HG02970 (cell line): ENCODE measurements around the gene C12orf42.
"Not testable (repeated sequence)": the region's sequence is repeated elsewhere in the genome, so short reads cannot be mapped to it uniquely, and the experiment has no call there.

ENCODE experiments used
- ATAC-seq: cut with Tn5 transposase; IDR thresholded peaks from one replicate; pipeline ENCODE4 v1.9.1; 2021; ENCODE audit warnings: mild to moderate bottlenecking, moderate library complexity, moderate number of reproducible peaks; ENCODE audit not compliant: unreplicated experiment, low FRiP score

C12orf42 gene

DNA sequence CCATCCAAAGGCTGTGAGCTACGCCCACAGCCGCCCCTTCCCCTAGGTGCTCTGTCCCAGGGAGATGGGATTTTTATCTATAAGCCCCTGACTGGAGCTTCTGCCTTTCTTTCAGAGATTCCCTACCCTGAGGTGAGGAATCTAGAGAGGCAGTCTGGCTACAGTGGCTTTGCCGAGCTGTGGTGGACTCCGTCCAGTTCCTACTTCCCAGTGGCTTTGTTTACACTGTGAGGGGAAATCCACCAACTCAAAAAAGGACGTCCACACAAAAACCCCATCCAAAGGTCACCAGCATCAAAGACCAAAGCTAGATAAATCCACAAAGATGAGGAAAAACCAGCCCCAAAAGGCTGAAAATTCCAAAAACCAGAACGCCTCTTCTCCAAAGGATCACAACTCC is 70.1 kb downstream of the C12orf42 start:
- not testable (repeated sequence) for ATAC-seq

DNA sequence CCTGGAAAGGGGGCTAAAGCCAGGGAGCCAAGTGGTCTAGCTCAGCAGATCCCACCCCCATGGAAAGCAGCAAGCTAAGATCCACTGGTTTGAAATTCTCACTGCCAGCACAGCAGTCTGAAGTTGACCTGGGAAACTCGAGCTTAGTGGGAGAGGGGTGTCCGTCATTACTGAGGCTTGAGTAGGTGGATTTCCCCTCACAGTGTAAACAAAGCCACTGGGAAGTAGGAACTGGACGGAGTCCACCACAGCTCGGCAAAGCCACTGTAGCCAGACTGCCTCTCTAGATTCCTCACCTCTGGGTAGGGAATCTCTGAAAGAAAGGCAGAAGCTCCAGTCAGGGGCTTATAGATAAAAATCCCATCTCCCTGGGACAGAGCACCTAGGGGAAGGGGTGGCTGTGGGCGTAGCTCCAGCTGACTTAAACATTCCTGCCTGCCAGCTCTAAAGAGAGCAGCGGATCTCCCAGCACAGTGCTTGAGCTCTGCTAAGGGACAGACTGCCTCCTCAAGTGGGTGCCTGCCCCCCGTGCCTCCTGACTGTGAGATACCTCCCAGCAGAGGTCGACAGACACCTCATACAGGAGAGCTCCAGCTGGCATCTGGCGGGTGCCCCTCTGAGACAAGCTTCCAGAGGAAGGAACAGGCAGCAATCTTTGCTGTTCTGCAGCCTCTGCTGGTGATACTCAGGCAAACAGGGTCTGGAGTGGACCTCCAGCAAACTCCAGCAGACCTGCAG is 70.8 kb downstream of the C12orf42 start:
- not testable (repeated sequence) for ATAC-seq

DNA sequence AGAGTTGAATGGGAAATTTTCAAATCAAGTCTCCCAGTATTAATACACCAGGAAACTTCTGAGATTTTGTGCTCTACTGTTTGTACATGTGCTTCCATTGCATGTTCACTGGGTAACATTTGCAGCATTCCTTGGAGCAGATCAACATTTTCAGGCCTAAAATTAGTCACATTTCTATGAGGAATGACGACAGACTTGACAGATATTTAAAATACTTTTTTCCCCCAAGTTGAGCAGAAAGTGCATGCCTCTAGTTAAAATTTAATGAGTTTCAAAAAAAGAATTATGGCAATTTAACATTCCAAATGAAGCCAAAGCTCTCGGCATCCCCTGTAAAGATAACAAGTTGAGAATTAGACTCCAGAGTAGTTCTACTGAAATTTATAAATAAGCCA is 72.3 kb downstream of the C12orf42 start:
- no peak for ATAC-seq

DNA sequence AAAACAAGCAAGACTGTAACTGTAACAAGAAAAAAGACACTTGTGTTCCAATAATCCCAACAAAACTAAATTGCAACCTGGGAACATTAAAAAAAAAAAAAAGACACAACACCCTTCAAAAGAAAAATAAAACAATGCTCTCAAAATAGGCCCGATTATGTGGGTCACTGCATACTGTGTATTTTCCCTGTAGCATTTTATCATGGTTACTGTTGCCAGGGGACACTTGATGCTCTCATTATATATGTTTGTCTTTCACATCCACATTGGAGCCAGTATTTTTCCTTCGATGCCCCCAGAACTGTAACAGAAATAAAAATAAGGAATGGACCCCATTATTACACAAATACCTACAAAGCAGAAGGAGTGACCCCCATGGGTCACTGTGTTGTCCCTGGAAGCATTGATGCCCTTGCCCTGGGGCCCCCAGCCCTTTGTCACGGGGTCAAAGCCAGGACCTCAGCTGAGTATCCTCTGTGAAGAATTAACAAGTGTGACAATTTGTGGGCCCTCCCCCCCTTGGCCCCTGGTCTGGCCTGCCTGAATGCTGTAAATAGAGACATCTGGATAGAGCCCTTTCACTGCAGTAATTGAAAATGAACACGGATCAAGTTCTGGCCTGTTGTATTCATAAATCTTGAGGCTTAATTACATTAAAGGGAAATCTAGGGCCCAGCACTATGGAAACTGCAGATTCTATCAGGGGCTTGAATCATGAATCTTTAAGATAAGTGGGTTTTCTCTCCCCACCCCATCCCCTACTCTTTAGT is 72.8 kb downstream of the C12orf42 start:
- no peak for ATAC-seq

DNA sequence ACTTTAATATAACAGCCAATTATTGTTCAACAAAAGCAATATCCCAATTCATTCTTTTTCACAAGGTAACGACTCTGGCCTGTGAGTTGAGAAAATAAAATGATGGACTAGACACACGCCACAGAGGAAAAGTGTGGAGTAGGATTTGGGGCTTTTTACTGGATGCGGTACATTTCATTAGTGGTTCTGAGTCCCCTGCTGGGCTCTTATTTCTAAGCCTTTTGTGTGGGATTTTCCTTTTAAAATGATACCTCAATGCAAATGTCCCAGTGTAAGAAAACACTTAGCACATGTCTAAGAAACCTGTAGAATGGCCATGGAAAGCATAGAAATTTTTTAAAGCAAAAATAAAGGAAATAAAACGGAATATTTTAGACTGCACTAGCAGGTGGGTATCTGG is 73.4 kb downstream of the C12orf42 start:
- no peak for ATAC-seq

DNA sequence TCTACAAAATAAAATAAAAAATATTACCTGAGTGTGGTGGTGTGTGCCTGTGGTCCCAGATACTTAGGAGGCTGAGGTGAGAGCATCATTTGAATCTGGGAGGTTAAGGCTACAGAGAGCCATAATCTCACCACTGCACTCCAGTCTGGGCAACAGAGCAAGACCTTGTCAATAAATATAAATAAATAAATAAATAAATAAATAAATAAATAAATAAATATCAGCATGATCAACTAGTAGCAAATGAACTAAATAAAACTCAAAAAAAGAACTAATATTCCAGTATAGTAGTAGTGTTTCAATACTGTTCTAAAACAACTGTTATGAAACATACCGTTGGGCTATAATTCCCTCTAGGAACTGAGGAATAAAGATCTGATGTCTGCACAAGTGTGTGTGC is 74.4 kb downstream of the C12orf42 start:
- no peak for ATAC-seq

DNA sequence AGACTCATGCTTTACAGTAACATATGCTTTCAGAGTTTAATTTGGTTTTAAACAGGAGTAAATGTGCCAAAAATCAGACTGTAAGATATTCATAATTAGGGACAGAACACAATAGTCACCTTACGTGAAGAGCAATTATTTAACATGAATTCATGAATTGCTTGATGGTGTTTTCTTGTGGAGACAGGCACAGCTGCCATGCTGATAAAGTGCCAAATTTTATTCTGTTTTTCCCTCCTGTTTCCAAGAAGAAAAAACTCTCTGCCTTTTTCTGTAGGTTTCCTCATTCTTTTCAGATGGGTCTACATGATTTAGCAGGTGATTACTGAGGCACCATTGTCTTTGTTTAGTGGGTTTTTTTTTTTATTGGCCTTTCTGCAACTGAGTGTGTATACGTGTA is 80.1 kb downstream of the C12orf42 start:
- ATAC-seq: no peak

DNA sequence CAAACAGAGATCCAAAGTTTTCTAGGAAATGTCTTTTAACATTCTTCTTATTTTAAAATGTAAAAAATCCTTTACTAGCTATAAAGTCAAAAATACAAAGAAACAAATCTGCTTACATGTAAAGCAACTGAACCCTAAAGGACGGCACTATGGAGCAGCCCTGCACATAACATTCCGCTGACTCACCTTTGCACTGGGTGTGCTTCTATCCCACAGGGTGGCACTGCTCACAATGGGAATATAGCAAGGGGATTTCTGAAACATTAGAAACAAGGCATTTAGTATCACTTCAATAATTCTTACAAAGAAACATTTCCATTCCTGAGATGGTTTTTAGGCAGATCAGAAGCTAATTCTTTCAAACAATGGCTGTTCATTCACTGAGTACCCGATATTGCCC is 94.3 kb downstream of the C12orf42 start:
- ATAC-seq: no peak

DNA sequence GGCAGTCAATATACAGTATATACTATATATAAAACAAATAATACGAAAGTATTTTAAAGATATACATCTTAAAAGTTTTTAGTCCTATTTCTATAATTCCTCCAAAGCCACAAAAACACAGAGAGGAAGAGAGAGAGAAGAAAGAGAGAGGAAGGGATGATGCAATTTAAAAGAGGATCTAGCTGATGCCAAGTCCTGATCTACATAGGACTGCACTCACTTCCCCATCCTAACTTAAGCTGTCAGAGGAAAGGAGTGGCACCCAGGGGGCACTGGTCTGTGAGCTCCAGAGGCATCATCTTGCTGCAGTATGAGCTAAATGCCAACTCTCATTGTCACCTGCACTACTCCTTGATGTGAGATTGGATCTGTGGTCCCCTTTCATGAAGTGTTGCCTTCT is 95.8 kb downstream of the C12orf42 start:
- ATAC-seq: no peak

DNA sequence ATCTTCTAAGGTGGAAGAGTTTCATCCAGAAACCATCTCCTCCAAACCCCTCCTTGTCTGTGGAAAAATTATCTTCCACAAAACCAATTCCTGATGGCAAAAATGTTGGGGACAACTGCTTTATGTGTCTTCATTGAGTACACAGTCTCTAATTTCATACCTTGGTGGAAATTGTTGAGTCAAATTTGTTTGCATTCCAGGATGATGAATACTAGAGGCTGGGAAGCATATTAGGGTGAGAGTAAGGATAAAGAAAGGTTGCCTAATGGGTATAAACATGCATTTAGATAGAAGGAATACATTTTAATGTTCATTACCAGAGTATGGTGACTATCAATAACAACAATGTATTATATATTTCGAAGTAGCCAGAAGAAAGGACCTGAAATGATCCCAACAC is 98.2 kb downstream of the C12orf42 start:
- ATAC-seq: no peak

DNA sequence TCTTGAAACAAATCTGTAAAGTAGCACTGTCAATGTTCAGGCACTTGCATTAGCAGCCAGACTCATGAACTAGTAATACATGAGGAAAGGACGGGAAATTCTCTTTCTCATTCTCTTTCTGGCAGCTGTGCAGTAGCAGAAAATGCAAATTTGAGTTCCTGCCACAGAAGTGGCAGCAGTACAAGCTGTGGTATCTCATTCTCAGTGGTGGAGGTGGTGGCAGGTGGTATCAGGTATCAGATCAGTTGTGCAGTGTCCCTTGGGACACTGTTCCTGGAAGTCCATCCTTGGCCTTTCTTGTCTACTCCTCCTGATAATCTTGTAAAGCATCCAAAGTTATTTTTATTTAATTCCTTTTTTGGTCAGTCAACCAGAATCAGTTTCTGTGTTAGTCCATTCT is 103.0 kb downstream of the C12orf42 start:
- ATAC-seq: no peak

DNA sequence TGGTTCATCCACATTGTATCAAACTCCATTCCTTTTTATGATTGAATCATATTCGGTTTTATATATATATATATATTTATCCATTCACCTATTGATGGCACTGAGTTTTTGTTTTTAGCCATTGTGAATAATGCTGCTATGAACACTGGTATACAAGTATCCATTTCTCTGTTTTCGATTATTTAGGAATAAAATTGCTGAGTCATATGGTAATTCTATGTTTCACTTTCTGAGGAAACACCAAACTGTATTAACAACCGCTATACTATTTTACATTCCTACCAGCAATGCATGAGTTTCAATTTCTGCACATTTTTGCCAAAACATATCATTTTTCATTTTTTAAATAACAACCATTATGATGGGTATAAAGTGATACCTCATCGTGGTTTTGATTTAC is 104.7 kb downstream of the C12orf42 start:
- ATAC-seq: no peak

DNA sequence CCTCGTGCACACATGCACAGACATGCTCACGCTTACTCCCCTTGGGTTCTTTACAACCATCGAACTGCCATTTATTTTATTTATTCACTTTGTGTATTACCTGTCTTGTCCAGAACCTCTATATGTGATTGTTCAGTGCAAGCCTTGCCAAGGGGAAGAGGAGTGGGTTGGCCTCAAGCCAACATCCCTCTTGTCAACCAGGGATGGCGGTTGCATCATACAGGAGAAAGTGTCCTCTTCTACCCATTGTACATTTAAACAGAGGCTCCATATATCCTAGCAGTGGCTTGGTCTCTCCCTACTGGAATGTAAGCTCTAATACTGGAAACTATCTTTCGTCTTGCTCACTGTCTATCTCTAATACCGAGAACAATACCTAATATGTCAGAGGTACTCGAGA is 108.4 kb downstream of the C12orf42 start:
- no peak for ATAC-seq

DNA sequence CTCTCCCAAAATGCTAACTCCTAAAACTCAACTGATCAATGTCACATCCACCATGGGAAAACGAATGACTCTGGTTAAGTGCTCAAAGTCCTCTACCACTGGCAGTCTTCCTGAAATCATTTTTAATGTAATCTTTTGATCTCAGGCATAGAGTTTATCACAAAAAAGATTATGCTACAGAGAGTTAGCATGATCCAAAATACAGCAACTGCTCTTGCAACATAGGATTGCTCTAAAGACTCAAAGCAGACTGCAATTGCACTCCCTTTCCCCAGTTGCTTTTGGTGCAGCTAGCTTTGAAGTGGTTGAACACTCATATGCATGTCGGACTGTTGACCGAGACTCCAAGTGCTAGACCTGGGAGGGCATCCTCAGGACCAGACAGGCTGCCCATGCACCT is 109.3 kb downstream of the C12orf42 start:
- ATAC-seq: no peak

DNA sequence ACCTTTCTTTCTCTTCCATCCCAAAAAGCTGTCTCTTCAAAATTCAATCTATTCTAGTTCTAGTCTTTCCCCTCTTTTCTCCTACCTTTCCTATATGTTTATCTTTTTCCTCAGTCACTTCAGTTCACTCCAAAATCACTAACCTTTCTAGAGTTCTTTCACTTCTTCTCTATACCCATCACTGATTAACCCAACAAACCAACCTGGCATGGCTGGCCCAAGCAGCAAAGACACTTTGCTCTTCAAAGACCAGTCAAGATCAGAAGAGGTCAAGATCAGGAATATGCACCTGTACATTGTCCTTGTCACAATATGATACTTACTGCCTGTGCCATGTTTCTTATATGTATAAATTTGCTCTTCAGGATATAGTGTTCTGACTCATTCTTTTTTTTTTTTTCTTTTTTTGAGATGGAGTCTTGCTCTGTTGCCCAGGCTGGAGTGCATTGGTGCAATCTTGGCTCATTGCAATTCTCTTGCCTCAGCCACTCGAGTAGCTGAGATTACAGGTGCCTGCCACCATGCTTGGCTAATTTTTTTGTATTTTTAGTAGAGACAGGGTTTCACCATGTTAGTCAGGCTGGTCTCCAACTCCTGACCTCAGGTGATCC is 112.9 kb downstream of the C12orf42 start:
- no peak for ATAC-seq

DNA sequence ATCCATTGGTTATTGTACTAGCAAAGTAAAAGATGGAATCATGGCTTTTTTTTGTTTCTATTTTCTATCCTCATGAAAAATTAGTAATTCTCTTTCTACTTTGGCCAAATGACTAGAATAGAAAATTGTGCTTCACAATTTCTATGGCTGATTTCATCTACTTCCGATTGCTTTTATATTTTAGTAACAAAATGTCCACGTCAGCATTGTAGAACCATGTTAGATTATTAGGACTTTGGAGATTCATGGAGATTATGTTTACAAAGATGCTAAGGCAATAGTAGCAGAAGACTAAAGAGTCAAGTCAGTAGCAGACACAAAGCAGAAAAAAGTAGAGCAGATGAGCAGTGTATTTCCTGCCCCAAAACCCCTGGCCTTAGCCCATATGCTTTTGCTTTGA is 113.6 kb downstream of the C12orf42 start:
- ATAC-seq: no peak

DNA sequence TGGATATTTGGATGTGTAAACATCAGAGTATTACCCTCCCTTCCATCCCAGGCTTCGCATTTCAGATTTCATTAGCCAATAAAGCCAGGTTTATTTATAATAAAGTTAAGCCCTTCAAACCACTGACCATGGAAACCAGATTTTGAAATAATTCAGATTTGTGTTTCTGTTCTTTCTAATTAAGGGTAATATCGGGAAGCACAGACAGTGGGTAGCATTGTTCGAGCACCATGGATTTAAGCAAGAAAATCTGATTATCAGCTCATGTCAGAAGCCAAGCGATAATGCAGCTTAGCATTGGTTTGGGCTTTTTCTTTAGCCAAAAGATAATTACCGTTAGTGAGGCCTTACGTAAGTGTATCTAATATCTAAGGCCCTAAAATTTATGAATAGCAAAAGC is 116.1 kb downstream of the C12orf42 start:
- no peak for ATAC-seq

DNA sequence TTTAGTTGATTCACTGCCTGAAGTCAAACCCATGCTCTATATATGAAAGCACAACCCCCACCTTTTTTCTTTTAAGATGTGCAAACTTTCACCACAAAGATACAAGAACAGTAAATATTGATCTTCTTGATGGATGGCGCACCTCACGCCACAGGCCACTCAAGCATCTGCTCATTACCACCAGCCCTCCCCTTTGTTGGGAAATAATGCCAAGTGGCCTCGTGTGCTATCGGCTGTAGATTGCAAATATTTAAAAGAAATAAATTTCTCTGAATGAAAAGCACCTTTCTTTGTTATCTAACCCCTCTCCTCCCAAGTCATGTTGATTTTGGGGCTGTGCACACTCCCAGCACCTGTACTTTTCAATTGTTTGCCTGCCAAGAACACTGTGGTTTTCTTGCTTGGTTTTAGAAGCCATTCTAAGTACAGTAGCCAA is 122.7 kb downstream of the C12orf42 start:
- no peak for ATAC-seq

DNA sequence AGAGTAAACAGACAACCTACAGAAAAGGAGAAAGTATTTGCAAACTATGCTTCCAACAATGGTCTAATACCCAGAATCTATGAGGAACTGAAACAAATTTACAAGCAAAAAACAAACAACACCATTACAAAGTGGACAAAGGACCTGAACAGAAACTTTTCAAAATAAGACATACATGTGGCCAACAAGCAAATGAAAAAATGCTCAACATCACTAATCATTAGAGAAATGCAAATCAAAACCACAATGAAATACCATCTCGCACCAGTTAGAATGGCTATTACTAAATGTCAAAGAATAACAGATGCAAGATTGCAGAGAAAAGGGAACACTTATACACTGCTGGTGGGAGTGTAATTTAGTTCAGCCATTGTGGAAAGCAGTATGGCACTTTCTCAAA is 125.8 kb downstream of the C12orf42 start:
- no peak for ATAC-seq

DNA sequence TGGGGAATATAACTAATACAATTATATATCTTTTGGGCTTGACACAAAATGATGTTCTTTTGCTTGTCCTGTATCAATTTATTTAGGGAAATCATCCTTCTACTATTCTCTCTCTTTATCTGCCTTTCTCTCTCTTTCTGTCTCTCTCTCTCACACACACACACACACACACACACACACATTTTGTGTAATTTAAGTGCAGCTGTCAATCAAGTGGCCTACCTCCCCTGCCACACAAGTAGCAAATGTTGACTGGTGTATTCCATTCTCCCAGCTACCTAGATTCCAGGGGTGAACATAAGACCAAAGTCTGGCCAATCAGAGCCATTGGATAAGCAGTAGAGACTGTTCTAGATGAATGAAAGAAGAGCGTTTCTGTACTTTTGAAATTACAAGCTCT is 127.6 kb downstream of the C12orf42 start:
- no peak for ATAC-seq

DNA sequence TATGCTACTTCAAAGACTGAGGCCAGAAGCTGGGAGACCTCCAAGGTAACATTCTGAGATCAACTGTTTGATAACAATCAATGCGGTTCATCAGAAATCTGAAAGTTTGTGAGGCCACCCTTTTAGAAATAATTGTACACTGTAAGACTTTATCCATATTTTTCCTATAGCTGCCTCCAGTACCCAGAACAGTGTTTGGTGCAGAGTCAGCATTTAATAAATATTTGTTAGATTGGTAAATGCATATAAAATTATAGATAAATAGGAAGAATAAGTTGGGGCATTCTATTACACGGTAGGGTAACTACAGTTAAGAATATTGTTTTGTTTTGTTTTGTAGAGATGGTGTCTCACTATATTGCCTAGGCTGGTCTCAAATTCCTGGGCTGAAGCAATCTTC is 141.4 kb downstream of the C12orf42 start:
- no peak for ATAC-seq

DNA sequence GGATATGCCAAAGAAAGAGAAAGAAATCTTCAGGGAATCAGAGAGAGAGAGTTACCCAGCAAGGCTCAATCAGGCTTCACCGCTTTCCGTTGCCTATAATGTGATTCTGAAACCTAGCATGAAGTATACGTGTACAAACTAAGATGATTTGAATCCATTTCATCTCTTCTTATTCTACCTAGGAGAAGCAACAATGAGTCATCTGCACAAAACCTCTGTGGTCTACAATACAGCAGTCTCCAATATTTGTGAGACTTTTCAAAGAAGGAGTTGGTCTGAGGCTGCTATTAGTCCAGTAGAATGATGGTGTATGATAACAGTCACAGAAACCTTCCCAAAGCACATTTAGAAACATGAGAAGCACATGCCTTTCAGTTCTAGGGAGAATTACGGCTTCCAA is 141.9 kb downstream of the C12orf42 start:
- ATAC-seq: no peak
